Naive thymus-derived CD8-positive, alpha-beta T cell (primary cell): ENCODE measurements around the gene LPP. TPM values are rescaled to one million over a fixed set of nuclear protein-coding genes. Genes with fewer than 3 reads are reported as not detected.

Source experiments
- ATAC-seq, 2 donors: fragments of 150-1000 bp; cut with Tn5 transposase in 1 of 2; sonication (Bioruptor Pico), chemical (Tn5 transposase) in 1 of 2; 1 replicate in 1 of 2; 2 replicates in 1 of 2; pipeline ENCODE4 v1.10.0; 2021; ENCODE audit warnings: mild to moderate bottlenecking in 2 of 2, moderate library complexity in 2 of 2
- POLR2A ChIA-PET: fragments of 350-600 bp; sonication (Branson Sonifier 250); formaldehyde crosslinking; loops from one replicate; lab custom pipeline; 2021; ENCODE audit warnings: antibody characterized with exemption; lab: Charles Lee
- DNase-seq, 10 donors: peaks; one replicate each; pipeline versions ENCODE4 v3.0.0 to v3.0.0-alpha.2; 2020 to 2022
- H3K27ac Mint-ChIP-seq, 10 donors: one replicate each; pipeline ENCODE4 v1.8.0; 2020 to 2022; ENCODE audit warnings: mild to moderate bottlenecking in 10 of 10, mixed read lengths in 10 of 10, moderate library complexity in 4 of 10, inconsistent platforms in 1 of 10
- H3K27me3 Mint-ChIP-seq, 5 donors: one replicate each; pipeline ENCODE4 v1.8.0; 2021 to 2022; ENCODE audit warnings: mixed read lengths in 5 of 5
- H3K36me3 Mint-ChIP-seq, 3 donors: one replicate each; pipeline ENCODE4 v1.8.0; 2020 to 2022; ENCODE audit warnings: mixed read lengths in 3 of 3, mild to moderate bottlenecking in 2 of 3, inconsistent platforms in 1 of 3
- H3K4me1 Mint-ChIP-seq, 4 donors: one replicate each; pipeline ENCODE4 v1.8.0; 2021 to 2022; ENCODE audit warnings: mixed read lengths in 4 of 4
- H3K4me3 Mint-ChIP-seq, 10 donors: one replicate each; pipeline ENCODE4 v1.8.0; 2020 to 2022; ENCODE audit warnings: mild to moderate bottlenecking in 10 of 10, mixed read lengths in 10 of 10, moderate library complexity in 6 of 10, inconsistent platforms in 1 of 10
- H3K9me3 Mint-ChIP-seq, 9 donors: one replicate each; pipeline ENCODE4 v1.8.0; 2020 to 2022; ENCODE audit warnings: mixed read lengths in 9 of 9, mild to moderate bottlenecking in 3 of 9, inconsistent platforms in 1 of 9, moderate library complexity in 1 of 9
- polyA plus RNA-seq, 3 donors: library from polyadenylated mRNA; unstranded; fragments of 300-500 nt; fragmentation: Illumina TruSeq; gene quantifications; one replicate each; pipeline ENCODE4 v1.2.3, GENCODE V29; 2021
- total RNA-seq, 8 experiments: library from RNA in 2 of 8; stranded (reverse) in 2 of 8; gene quantifications; one replicate each; pipeline ENCODE4 v1.2.3 and lab custom pipeline; 2021 to 2026

The LPP gene
- total and polyA plus RNA-seq, 5 experiments from 2014 or later = 4.9 to 12.5 (median 7.7) TPM

DNA sequence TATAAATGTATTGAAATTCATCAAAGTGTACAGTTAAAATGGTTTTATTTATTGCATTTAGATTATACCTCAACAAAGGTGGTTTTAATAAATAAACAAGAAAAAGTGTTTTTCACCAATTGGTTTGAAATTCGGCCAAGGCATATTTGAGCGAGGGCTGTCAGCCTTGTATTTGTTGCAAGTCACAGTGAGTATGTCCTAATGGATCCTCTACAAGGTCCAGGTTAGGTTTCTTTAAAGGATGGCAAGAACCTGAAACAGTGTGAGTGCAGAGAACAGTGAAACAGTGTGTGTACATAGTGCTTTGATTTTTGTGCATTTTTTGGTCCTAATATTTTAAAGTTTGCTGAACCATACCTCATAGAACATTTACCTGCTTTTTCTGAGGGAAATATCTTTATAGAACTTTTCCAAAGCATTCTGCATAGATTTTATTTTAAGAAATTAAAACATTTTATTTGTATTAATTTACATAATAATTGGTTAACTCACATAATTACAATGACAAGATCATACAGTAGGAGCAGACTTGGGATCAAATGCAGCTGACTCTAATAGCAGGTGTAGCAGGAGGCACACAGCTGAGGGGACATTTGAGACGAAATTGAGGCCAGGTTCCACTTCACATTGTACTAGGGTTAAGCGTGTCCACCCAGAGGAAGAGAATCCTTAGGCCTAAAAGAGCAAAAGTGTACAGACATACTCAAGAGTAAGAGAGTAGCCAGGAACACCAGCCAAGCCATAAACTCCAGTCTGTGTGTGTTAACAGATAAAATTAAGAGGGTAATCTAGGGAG lies 589.0 kb downstream of the LPP start:
- H3K4me3 Mint-ChIP-seq = no peak overlapping the region
- peak overlapping the region in 1 of 10 donors; percentile 51 for H3K27ac Mint-ChIP-seq

DNA sequence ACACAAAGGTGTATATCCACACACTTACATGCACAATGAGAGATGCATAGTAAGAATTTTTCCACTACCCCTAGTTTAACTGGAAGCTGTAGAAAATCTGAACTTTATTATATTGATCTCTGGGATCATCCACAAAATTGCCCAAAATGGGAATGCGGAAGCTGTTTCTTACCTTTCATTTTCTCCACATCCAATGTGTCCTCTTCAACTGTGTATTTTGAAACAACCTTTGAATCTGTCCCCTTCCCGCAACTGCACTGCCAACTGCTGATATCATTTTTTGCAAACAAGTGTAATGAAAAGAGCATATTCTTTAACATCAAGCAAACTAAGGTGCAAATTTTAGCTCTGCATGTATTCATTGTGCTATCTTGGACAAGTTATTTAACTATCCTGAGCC lies 590.2 kb downstream of the LPP start:
- no peak for DNase-seq
- no peaks in the 10 kb centered on the region for H3K36me3 Mint-ChIP-seq
- no peaks in the 10 kb centered on the region for H3K4me1 Mint-ChIP-seq
- H3K4me3 Mint-ChIP-seq = no peak overlapping the region
- POLR2A ChIA-PET = no interaction called here
- no peaks in the 10 kb centered on the region for H3K27me3 Mint-ChIP-seq
- no peak overlapping the region for H3K27ac Mint-ChIP-seq
- no peak for ATAC-seq
- H3K9me3 Mint-ChIP-seq = no peaks in the 10 kb centered on the region

More for the DNA sequence above, 589.0 kb downstream of the LPP start:
- Mint-ChIP-seq H3K27me3 (no peaks in the 10 kb centered on the region), H3K36me3 (no peaks in the 10 kb centered on the region), H3K4me1 (no peaks in the 10 kb centered on the region), H3K9me3 (no peaks in the 10 kb centered on the region)
- POLR2A ChIA-PET = no interaction called here
- DNase-seq (no peak), ATAC-seq (no peak)

GRCh38 chr3:188745031-188745430 lies 591.1 kb downstream of the LPP start:
- POLR2A ChIA-PET = no interaction called here

GRCh38 chr3:188746291-188746783 lies 592.4 kb downstream of the LPP start:
- POLR2A ChIA-PET = no interaction called here
- no peak overlapping the region for H3K4me3 Mint-ChIP-seq
- no peak overlapping the region for H3K27ac Mint-ChIP-seq
- H3K9me3 Mint-ChIP-seq = no peaks in the 10 kb centered on the region
- ATAC-seq (no peak), DNase-seq (no peak)
- H3K4me1 Mint-ChIP-seq = no peaks in the 10 kb centered on the region
- H3K36me3 Mint-ChIP-seq = no peaks in the 10 kb centered on the region
- H3K27me3 Mint-ChIP-seq = no peaks in the 10 kb centered on the region

More at GRCh38 chr3:188745031-188745430, 591.1 kb downstream of the LPP start:
- Mint-ChIP-seq H3K36me3 (no peaks in the 10 kb centered on the region), H3K4me3 (no peak overlapping the region), H3K4me1 (no peaks in the 10 kb centered on the region), H3K27ac (no peak overlapping the region), H3K9me3 (no peaks in the 10 kb centered on the region), H3K27me3 (no peaks in the 10 kb centered on the region)
- ATAC-seq (no peak), DNase-seq (no peak)

- POLR2A ChIA-PET = interaction anchor here (0.5 kb wide), 1 partner anchor 74 kb away, joined by 3 read pairs; no protein-coding TSS in a partner anchor
- Mint-ChIP-seq H3K9me3 (no peaks in the 10 kb centered on the region), H3K27ac (no peak overlapping the region), H3K4me3 (no peak overlapping the region), H3K27me3 (no peaks in the 10 kb centered on the region), H3K4me1 (peaks cover 0 to 2% (median 0%) of the 10 kb centered on the region in 4 donors), H3K36me3 (no peaks in the 10 kb centered on the region)
- ATAC-seq (no peak), DNase-seq (no peak)
Observed at GRCh38 chr3:188747489-188747888, 593.5 kb downstream of the LPP start.

DNA sequence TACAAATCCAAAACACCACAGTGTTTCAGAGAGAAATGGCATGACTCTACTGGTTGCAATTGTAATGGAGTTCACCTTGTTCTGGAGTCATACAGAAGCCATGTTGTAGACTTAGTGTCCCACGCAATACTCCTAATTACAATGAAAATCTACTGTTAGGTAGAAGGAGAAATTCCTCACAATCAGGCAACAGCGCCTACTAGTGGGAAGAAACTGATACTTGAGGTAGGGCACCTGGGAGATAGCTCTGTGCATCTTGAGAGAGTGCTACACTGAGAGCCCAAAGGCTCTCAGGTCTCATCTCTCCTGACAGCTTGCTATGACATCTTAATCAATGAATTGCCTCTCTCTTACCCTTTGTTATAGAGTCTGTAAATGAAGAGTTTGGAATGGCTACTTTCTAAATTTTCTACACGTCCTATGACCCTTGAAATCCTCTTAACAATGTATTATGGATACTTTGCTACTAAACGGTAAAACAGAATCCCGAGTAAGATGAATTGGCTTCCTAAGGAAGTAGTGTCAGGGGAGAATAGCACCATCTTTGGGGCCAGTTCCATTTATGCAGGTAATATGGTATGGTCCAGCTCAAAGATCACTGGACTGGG lies 595.2 kb downstream of the LPP start:
- ATAC-seq (peak; percentile 78 to 83), DNase-seq (peak; percentile 8 to 71 (median 50))
- H3K9me3 Mint-ChIP-seq = no peaks in the 10 kb centered on the region
- H3K27ac Mint-ChIP-seq = no peak overlapping the region
- POLR2A ChIA-PET = interaction anchor here (0.6 to 1.7 kb wide), 2 partner anchors 1009 to 1010 kb away, joined by 3 to 8 read pairs; no protein-coding TSS in a partner anchor
- H3K27me3 Mint-ChIP-seq = no peaks in the 10 kb centered on the region
- peaks cover 0 to 15% (median under 1%) of the 10 kb centered on the region in 4 donors for H3K4me1 Mint-ChIP-seq
- H3K36me3 Mint-ChIP-seq = no peaks in the 10 kb centered on the region
- no peak overlapping the region for H3K4me3 Mint-ChIP-seq

- Mint-ChIP-seq H3K9me3 (no peaks in the 10 kb centered on the region), H3K4me1 (peaks cover 0 to 15% (median under 1%) of the 10 kb centered on the region in 4 donors), H3K27me3 (no peaks in the 10 kb centered on the region), H3K36me3 (no peaks in the 10 kb centered on the region), H3K27ac (no peak overlapping the region), H3K4me3 (no peak overlapping the region)
- DNase-seq (no peak), ATAC-seq (no peak)
- POLR2A ChIA-PET = interaction anchor here (0.6 to 1.7 kb wide), 2 partner anchors 36 to 1009 kb away, joined by 3 to 8 read pairs; no protein-coding TSS in a partner anchor
Observed at GRCh38 chr3:188749830-188750229, 595.9 kb downstream of the LPP start.

DNA sequence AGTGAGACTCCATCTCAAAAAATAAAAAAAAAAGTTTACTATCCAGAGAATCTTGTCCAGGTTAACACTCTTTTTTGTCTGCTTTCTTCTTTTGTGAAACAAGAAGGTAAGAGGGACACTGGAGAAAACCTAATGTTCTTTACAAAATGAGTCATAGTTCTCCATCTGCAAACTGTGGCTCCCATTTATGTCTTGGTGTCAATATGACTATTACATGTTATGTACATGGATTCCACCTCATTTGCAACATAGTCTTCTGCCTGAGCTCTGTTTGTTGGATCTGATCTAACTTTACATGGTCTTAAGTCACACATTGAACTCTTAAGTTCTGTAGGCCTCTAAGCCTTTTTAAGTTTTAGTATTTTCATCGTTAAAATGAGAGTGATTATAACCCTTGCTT lies 596.7 kb downstream of the LPP start:
- DNase-seq = no peak
- Mint-ChIP-seq H3K4me1 (peaks cover 0 to 15% (median under 1%) of the 10 kb centered on the region in 4 donors), H3K9me3 (no peaks in the 10 kb centered on the region), H3K4me3 (no peak overlapping the region), H3K27me3 (no peaks in the 10 kb centered on the region), H3K36me3 (no peaks in the 10 kb centered on the region), H3K27ac (no peak overlapping the region)
- no peak for ATAC-seq
- POLR2A ChIA-PET = no interaction called here

GRCh38 chr3:188752850-188753249 lies 598.9 kb downstream of the LPP start:
- no peaks in the 10 kb centered on the region for H3K27me3 Mint-ChIP-seq
- peaks cover 0 to 19% (median under 1%) of the 10 kb centered on the region in 4 donors for H3K4me1 Mint-ChIP-seq
- ATAC-seq (no peak), DNase-seq (no peak)
- no peak overlapping the region for H3K27ac Mint-ChIP-seq
- no peaks in the 10 kb centered on the region for H3K36me3 Mint-ChIP-seq
- no peak overlapping the region for H3K4me3 Mint-ChIP-seq
- H3K9me3 Mint-ChIP-seq = no peaks in the 10 kb centered on the region
- POLR2A ChIA-PET = no interaction called here

DNA sequence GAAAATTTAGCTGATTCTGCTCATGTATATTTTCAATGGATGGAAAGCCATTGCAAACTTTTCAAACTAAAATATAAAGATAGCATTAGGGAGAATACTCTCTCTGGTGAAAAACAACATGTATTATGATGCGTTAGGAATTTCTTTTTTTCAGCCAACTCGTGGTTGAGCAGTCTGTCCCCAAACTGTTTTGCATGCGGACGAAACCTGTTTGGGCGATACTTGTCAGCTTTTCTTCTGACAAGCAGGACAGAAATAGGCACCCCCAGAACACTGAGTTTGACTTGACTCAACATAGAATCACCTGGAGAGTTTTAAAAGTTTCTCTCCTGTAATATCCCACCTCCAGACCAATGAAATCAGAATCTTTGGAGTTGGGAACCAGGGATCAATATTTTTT lies 600.3 kb downstream of the LPP start:
- Mint-ChIP-seq H3K27me3 (no peaks in the 10 kb centered on the region), H3K36me3 (no peaks in the 10 kb centered on the region), H3K4me1 (peaks cover 0 to 19% (median under 1%) of the 10 kb centered on the region in 4 donors), H3K9me3 (no peaks in the 10 kb centered on the region), H3K4me3 (no peak overlapping the region), H3K27ac (no peak overlapping the region)
- DNase-seq (no peak), ATAC-seq (no peak)
- POLR2A ChIA-PET = no interaction called here

DNA sequence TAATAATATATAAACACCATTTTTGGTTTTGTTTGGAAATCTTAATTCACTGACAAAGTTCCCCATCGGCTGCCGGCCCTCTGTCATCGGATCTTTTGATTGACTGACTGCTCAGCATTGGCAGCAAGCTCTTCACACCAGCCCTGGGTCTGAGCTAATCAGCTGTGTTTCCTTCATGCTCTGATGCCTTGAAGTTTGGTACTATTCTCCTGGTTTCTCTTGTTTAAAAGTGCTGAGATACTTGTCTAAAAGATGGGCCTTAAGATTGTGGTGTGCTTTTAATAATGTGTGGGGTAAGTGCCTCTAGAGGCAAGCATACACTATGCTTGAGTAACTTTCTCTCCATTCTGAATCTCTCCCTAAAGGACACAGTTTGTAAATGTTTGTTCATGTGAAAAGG lies 602.3 kb downstream of the LPP start:
- H3K4me1 Mint-ChIP-seq = peaks cover 0 to 19% (median under 1%) of the 10 kb centered on the region in 4 donors
- peaks cover 0 to 8% (median 8%) of the 10 kb centered on the region in 3 donors for H3K36me3 Mint-ChIP-seq
- no peaks in the 10 kb centered on the region for H3K27me3 Mint-ChIP-seq
- ATAC-seq = no peak
- DNase-seq = no peak
- no peak overlapping the region for H3K27ac Mint-ChIP-seq
- no peaks in the 10 kb centered on the region for H3K9me3 Mint-ChIP-seq
- no peak overlapping the region for H3K4me3 Mint-ChIP-seq
- POLR2A ChIA-PET = interaction anchor here (0.7 kb wide), 1 partner anchor 1019 kb away, joined by 7 read pairs; no protein-coding TSS in a partner anchor

DNA sequence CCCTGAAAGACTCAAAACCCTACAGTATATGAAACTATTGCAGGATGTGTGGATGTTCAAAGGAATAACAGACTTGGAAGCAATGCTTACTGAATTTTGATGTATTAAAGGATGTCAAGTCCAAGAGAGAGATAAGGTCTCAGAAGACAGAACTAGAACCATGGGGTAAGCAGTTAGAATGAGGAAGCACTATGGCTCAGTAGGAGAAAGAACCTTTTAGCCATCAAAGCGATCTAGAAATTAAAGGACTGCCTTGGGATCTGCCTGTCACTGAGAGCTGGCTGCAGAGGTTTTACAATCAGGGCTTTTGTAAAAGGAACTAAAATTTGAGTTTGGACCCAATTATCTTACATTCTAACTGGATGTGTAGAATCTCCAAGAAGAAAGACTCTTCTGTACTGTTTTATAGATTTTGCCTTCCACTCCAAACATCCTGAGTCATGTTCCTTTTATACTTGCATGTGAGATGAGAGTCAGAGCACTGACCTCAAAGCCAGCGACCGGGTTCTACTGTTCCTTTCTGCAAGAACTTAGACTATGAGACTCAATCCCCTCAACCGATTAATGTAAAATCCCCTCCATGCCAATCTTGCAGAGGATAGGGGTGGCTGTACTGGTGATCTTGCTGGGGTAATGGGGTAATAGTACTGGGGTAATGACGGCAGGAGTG lies 605.5 kb downstream of the LPP start:
- Mint-ChIP-seq H3K27ac (no peak overlapping the region), H3K4me3 (no peak overlapping the region), H3K27me3 (no peaks in the 10 kb centered on the region), H3K36me3 (peaks cover 0 to 15% (median 12%) of the 10 kb centered on the region in 3 donors), H3K4me1 (peaks cover 0 to 4% (median 0%) of the 10 kb centered on the region in 4 donors), H3K9me3 (no peaks in the 10 kb centered on the region)
- ATAC-seq (no peak), DNase-seq (no peak)
- POLR2A ChIA-PET = no interaction called here
